HG02798 (cell line): ENCODE data around the gene AFAP1L1.

Experiments used
- ATAC-seq: cut with Tn5 transposase; IDR thresholded peaks from one replicate; pipeline ENCODE4 v1.9.1; 2021; ENCODE audit warnings: mild to moderate bottlenecking; ENCODE audit not compliant: unreplicated experiment, poor library complexity

The AFAP1L1 gene

GRCh38 chr5:149271716-149272563 lies at the start of gene AFAP1L1:
Gene AFAP1L1 (plus strand): TSS chr5:149271859. CDS start chr5:149271969, 110 bp downstream.
- ATAC-seq, result no peak

GRCh38 chr5:149223081-149223848 lies 48.4 kb upstream of the AFAP1L1 start:
- ATAC-seq, result no peak

- ATAC-seq, result no peak
These were observed 47.4 kb upstream of the AFAP1L1 start for GRCh38 chr5:149224282-149224681.

- no peak for ATAC-seq
These were observed 44.4 kb upstream of the AFAP1L1 start for GRCh38 chr5:149227168-149227826.

- no peak for ATAC-seq
These were observed 42.9 kb upstream of the AFAP1L1 start for GRCh38 chr5:149228618-149229297.

- ATAC-seq, result no peak
These were observed 42.2 kb upstream of the AFAP1L1 start for GRCh38 chr5:149229298-149229937.

- ATAC-seq, result no peak
These were observed 35.8 kb upstream of the AFAP1L1 start for GRCh38 chr5:149235841-149236240.

- no peak for ATAC-seq
These were observed 34.0 kb upstream of the AFAP1L1 start for GRCh38 chr5:149237662-149238061.

- ATAC-seq, result no peak
These were observed 33.1 kb upstream of the AFAP1L1 start for GRCh38 chr5:149238540-149238939.

GRCh38 chr5:149239917-149240316 lies 31.7 kb upstream of the AFAP1L1 start:
- no peak for ATAC-seq

GRCh38 chr5:149240354-149240998 lies 31.2 kb upstream of the AFAP1L1 start:
- ATAC-seq, result no peak

GRCh38 chr5:149242339-149242738 lies 29.3 kb upstream of the AFAP1L1 start:
- ATAC-seq, result no peak

- ATAC-seq, result no peak
These were observed 24.8 kb upstream of the AFAP1L1 start for GRCh38 chr5:149246906-149247305.

- no peak for ATAC-seq
These were observed 23.9 kb upstream of the AFAP1L1 start for GRCh38 chr5:149247726-149248125.

GRCh38 chr5:149251546-149251945 lies 20.1 kb upstream of the AFAP1L1 start:
- no peak for ATAC-seq

GRCh38 chr5:149254506-149254905 lies 17.2 kb upstream of the AFAP1L1 start:
- no peak for ATAC-seq

- ATAC-seq, result no peak
These were observed 15.2 kb upstream of the AFAP1L1 start for GRCh38 chr5:149256451-149256850.

- ATAC-seq, result no peak
These were observed 14.5 kb upstream of the AFAP1L1 start for GRCh38 chr5:149257131-149257530.

GRCh38 chr5:149257889-149258705 lies 13.6 kb upstream of the AFAP1L1 start:
- no peak for ATAC-seq
